Stimulated activated CD4-positive, alpha-beta T cell treated with anti-CD3 and anti-CD28 coated beads, TNF-alpha, amount 100 ng/mL, for 4 hours (primary cell): ENCODE results near the gene EDAR.

ENCODE experiments used
- DNase-seq, 3 experiments: peaks; one replicate each; pipeline ENCODE4 v3.0.0-alpha.2; 2020; ENCODE audit warnings: low read depth in 3 of 3

The EDAR gene

GRCh38 chr2:108988796-108989713, at the start of gene EDAR:
TSS of gene EDAR (minus strand) at chr2:108989220. CDS start at chr2:108931014, 58,206 bp downstream.
- DNase-seq: peak in 2 of 3 experiments; percentile 26 to 27

- no peak for DNase-seq
Observed at GRCh38 chr2:109033171-109033570, 44.2 kb upstream of the EDAR start.

- no peak for DNase-seq
Observed at GRCh38 chr2:109032229-109032820, 43.3 kb upstream of the EDAR start.

DNA sequence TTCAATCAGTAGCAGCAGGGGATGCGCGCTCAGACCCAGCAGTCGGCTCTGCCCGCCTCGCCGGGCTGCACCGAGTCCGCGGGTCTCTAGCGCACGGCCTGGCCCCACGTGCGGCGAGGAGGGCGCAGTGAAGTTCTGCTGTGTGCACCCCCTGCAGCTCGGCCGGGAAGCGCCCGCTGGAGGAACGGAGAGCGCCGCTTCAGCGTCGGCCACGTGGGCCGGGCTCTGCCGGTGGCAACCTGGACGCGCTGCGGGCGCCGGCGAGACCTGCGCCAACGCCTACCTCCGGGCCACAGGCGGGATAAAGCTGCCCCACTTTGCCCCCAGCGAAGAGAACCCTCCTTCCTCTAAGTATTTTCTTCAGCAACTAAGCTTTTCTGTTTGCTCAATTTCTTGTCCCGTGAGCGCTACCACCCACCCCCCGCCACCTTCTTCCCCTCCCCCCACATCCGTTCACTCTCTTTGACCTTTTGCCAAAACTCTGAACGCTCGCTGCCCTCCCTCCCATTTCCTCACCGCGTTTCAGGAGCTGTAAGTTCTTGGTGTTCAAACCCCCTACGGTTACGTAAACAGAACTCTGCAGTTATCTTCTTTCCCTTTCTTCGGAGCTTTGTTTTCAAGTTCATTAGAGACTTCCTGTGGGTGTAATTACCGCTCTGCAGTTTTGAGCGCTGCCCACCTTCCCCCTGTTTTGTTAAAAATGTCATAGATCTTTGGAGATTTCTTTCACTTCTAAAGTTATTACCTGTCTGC, 42.6 kb upstream of the EDAR start:
- DNase-seq: peak; percentile 26 to 46 (median 40)

DNA sequence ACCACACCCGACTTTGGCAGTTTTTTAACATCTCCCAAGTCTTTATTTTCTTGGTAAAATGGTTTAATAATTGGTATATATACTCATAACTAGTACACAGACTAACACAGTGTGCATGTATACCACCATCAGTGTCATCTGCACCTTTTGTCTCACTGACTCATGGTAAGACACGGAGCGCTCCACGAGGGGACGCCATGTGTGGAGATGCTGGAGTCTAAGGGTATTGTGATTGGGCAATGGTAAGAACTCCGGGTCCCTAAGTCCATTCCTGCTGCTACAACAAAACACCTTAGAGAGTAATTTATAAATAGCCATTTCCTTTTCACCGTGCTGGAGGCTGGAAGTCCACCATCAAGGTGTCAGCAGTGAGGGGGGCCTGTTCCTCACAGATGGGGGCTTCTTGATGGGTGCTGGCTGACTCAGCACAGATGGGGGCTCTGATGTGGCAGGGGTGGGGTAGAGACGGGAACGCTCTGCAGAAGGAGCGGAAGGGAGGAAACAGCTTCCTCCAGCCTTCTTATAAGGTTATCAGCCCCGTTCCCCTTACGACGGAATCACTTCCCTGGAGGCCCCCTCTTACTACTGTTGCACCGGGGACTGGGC, 42.0 kb upstream of the EDAR start:
- peak in 1 of 3 experiments; percentile 4 for DNase-seq

DNA sequence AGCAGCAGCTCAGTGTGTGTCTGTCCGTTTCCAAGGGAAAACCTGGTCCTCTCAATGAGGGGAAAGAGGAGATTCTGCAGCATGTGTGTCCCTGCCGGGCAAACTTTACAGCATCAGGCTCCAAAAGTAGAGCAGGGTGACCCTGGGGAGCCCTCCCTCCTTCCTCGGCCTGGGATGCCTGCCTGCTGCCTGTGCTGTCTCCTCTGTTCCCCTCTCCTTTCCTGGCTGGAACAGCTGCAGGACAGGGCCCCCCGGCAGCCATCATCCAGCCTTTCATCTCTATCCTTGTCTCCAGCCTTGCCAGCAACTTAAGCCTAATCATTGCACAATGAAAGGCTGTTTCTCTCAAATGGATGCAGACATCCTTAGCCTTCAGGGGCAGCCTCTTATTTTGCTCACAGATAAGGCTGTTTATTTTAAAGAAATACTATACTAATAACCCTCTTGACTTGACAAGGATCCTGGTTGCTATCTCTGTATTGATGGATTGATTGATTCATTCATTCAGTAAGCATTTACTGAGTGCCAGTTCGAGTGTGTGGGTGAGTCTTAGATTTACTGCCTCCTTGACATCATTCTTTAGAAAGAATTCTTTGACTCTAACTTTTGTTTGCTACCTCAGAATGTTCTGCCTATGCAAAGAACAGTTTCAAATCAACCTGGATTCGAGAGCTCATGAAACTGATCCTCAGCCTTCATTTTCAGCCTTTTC, 40.6 kb upstream of the EDAR start:
- no peak for DNase-seq

DNA sequence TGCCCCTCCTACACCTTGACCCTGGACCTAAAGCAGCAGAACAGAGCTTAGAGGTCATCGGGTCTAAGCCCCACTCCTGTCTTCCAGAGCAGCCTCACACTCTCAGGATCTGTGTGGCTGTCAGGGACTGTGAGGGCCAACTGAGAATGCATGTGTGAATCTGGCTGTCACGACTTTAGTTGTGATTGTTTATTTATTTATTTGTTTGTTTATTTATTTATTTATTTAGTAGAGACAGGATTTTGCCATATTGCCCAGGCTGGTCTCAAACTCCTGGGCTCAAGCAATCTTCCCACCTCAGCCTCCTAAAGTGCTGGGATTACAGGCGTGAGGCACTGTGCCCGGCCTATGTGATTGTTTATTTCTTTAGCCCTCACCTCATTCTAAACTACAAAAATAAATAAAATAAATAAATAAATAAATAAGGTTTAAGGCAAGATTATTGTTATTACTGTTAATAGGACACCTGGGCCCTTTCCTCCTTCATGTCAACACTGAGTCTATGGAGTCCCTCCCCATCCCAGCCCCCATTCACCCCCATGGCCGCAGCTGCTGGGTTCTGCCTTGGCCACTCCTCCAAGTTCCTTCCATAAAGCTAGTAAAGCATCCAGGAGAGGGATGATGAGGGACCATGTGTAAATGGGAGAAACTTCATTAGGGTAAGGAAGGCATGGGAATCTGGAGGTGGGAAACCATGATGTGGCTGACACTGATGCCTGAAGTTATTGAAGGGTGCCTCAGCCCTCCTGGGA, 39.9 kb upstream of the EDAR start:
- no peak for DNase-seq

DNA sequence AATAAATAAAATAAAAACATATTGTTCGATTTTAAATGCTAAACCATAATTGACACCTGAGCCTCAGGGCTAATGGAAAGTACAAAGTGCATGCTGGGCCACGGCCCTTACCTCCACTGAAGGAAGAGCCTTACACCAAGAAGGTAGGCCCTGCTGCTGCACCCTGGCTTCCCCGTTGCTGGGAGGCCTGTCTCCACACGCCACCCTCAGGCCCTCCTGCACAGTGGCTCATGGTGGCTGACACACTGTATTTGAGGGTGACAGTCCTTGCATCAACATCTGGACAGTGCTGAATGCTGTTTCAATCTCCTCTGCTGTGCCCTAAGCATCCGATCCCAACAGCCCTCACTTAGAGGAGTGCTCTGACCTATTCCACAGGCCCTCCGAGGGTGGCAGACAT, 39.3 kb upstream of the EDAR start:
- no peak for DNase-seq

GRCh38 chr2:109027702-109028101, 38.7 kb upstream of the EDAR start:
- no peak for DNase-seq

DNA sequence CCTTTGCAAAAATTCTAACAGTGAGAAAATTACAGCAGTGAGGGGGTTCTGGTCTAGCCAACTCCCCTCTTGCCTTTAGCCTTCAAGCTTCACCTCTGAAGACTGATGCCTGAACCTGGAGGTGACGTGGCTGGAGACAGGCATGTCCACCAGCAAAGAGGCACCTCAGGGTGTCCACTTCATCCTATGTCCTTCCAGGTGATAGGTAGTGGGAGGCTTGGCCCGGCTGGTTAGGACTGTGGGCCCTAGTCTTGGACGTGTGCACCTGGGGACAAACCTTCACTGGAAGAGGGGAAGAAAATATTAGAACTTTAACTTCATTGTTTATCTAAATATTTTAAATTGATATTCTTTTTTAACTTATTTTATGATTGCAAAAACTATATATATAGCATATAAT, 35.5 kb upstream of the EDAR start:
- DNase-seq: no peak

GRCh38 chr2:109021895-109022300, 32.9 kb upstream of the EDAR start:
- DNase-seq: no peak

GRCh38 chr2:109020217-109020637, 31.2 kb upstream of the EDAR start:
- no peak for DNase-seq

- DNase-seq: no peak
Observed at GRCh38 chr2:109018452-109018851, 29.4 kb upstream of the EDAR start.

DNA sequence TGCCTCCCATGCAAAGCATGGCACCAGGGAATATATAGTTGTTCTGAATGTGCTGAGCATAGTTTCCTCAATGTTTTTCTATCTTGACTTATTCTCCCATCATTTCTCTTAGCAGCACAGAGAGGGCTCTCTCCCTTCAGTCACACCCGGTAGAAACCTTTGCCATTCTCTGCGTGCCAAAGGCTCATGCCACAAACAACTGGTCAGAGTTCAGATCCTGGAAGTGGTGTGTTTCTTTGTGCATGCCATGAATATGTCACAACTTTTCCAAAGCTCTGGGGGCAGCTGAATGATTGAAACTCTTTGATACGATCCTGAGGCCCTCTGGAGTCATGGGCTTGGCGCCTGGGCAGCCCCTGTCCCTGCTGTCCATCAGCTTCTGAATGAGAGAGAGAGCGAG, 28.0 kb upstream of the EDAR start:
- no peak for DNase-seq

DNA sequence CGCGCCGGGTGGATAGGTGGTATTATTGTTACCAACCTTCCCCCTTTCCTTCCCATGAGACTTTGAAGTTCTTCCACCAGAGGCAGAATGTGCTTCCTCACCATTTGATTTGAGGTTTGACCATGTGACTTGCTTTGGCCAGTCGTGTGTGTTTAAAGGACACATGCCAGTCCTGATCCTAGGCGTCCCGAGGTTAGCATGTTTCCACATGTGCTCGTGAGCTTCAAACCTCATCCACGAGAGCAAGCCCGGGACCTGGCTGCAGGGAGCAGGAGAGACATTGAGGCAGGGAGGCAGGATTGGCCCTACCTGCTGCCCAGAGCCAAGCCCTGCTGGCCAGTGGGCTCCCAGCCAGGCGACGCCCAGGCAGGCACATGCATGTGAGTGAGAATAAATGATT, 27.4 kb upstream of the EDAR start:
- no peak for DNase-seq

GRCh38 chr2:109014476-109014875, 25.5 kb upstream of the EDAR start:
- DNase-seq: no peak

DNA sequence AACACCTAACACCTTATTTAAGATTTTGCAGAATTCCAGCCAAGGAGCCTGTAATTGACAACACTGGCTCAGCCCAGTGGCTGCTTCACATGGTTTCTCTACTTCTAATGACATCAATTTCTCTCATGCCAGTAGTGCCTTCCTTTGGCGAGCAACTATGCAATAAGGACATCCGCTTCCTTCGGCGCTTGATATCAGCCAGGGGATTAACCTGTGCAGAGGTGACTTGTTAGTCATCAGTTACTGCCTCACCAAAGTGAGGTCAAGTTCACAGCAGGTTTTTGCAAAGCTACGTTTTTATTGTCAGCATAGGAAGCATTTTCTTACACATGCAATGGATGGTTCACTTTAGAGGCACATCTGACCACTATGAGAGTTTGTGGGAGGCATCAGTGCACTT, 24.0 kb upstream of the EDAR start:
- DNase-seq: no peak

GRCh38 chr2:109009920-109010610, 21.0 kb upstream of the EDAR start:
- DNase-seq: no peak

DNA sequence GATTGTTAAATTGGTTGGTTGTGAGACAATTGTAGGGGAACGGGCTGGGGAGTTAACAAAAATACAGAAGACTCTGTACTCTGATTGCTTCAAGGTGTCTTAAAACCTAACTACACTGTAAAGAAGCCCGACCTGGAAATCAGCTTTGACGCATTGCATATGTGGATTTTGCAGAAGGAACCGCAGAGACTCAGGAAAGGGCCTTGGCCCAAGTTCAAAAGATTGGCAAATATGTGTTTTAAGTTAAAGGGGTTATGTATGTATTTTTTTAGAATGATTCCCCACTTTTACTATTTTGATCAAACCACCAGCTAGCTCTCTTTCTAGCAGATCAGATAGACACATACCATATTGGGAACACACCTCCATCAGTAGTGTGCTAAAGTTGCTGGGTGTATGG, 18.0 kb upstream of the EDAR start:
- no peak for DNase-seq

DNA sequence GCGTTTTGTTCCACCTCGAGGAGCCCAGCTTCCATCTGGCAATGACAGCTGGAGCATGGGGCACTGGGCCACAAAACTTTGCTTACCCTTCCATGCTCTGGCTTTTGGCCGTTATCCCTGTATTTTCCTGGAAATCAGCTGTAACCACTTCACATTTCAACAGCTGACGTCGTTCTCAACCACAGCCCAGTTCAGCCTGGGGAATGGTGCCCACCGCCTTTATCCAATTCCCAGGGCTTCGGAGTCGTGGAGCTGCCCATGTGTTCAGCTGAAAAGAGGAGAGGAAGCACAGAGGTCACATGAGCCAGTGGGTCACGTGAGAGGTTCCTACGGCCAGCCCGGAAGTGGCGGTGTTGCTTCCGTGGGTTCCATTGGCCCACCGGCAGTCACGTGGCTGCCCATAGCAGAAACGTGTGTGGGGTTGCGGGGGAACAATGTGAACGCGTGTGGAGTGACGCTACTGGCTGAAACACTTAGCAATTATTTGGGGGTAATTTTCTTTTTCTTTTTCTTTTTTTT, 16.7 kb upstream of the EDAR start:
- no peak for DNase-seq
